Nephron progenitor cell (in vitro differentiated cells): Measurements from ENCODE around the gene RDH16.
"Not testable (repeated sequence)": the region's sequence is repeated elsewhere in the genome, so short reads cannot be mapped to it uniquely, and the experiment has no call there.

Experiments used
- DNase-seq: peaks from one replicate; pipeline ENCODE4 v3.0.0; 2021
- H3K27ac Mint-ChIP-seq: 2 replicates; pipeline ENCODE4 v1.8.0; 2021; ENCODE audit warnings: mild to moderate bottlenecking, moderate library complexity, mixed read lengths
- H3K27me3 Mint-ChIP-seq: 2 replicates; pipeline ENCODE4 v1.8.0; 2021; ENCODE audit warnings: mild to moderate bottlenecking, low read depth, mixed read lengths; ENCODE audit not compliant: poor library complexity
- H3K36me3 Mint-ChIP-seq: 2 replicates; pipeline ENCODE4 v1.8.0; 2021; ENCODE audit warnings: low read depth, mixed read lengths
- H3K4me1 Mint-ChIP-seq: 2 replicates; pipeline ENCODE4 v1.8.0; 2021; ENCODE audit warnings: mixed read lengths
- H3K4me3 Mint-ChIP-seq: 2 replicates; pipeline ENCODE4 v1.8.0; 2021; ENCODE audit warnings: mild to moderate bottlenecking, moderate library complexity, mixed read lengths
- H3K9me3 Mint-ChIP-seq: 2 replicates; pipeline ENCODE4 v1.8.0; 2021; ENCODE audit warnings: mild to moderate bottlenecking, moderate library complexity, mixed read lengths
- TF ChIP-seq, protein P1 (sequence below): fragments of 200-600 bp; sonication (generic); IDR thresholded peaks from 2 replicates; pipeline ENCODE4 v1.5.0; 2021; ENCODE audit warnings: antibody characterized with exemption

The RDH16 gene

GRCh38 chr12:56983386-56983785 is 26.0 kb upstream of the RDH16 start:
- H3K9me3 Mint-ChIP-seq: no peaks in the 10 kb centered on the region
- TF ChIP-seq, protein P1, sequence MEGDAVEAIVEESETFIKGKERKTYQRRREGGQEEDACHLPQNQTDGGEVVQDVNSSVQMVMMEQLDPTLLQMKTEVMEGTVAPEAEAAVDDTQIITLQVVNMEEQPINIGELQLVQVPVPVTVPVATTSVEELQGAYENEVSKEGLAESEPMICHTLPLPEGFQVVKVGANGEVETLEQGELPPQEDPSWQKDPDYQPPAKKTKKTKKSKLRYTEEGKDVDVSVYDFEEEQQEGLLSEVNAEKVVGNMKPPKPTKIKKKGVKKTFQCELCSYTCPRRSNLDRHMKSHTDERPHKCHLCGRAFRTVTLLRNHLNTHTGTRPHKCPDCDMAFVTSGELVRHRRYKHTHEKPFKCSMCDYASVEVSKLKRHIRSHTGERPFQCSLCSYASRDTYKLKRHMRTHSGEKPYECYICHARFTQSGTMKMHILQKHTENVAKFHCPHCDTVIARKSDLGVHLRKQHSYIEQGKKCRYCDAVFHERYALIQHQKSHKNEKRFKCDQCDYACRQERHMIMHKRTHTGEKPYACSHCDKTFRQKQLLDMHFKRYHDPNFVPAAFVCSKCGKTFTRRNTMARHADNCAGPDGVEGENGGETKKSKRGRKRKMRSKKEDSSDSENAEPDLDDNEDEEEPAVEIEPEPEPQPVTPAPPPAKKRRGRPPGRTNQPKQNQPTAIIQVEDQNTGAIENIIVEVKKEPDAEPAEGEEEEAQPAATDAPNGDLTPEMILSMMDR: no peak
- H3K27ac Mint-ChIP-seq: no peak overlapping the region
- no peaks in the 10 kb centered on the region for H3K36me3 Mint-ChIP-seq
- H3K4me3 Mint-ChIP-seq: no peak overlapping the region
- H3K4me1 Mint-ChIP-seq: peaks cover 6% of the 10 kb centered on the region
- peaks cover 11% of the 10 kb centered on the region for H3K27me3 Mint-ChIP-seq
- no peak for DNase-seq

- not testable (repeated sequence) for H3K4me1 Mint-ChIP-seq, H3K9me3 Mint-ChIP-seq, H3K36me3 Mint-ChIP-seq, H3K27ac Mint-ChIP-seq, H3K4me3 Mint-ChIP-seq, DNase-seq
- H3K27me3 Mint-ChIP-seq: peaks cover 11% of the 10 kb centered on the region
Observed at GRCh38 chr12:56982578-56983236, 25.3 kb upstream of the RDH16 start.

DNA sequence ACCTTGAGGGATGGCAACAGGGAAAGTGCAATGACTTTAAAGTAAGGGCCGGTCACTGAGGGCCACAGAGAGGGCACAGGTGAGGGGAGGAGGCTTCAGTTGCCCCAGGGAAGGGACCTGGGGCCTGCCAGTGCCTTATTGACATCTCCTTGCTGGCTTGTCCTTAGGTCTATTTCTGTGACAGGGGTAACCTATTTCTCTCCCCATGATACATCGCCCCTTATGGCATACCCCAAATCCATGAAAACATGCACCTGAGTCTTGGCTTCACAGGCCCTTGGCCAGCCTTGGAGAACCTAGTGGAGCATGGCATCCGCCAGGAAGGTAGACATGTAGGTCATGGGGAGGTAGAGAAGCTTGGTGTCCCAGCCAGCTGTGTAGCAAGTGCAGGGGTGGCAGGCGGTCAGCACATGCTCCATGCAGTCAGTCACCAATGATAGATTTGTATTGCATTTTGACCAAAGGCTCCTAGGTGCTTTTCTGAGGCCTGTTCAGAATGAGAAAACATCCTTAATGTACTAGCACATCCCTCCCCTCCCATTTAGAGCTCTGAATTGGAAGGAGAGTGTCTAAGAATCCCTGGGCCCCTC is 23.6 kb upstream of the RDH16 start:
- H3K27me3 Mint-ChIP-seq: peaks cover 7% of the 10 kb centered on the region
- TF ChIP-seq, protein P1: no peak
- no peak overlapping the region for H3K27ac Mint-ChIP-seq
- no peak for DNase-seq
- H3K4me3 Mint-ChIP-seq: no peak overlapping the region
- H3K36me3 Mint-ChIP-seq: no peaks in the 10 kb centered on the region
- no peaks in the 10 kb centered on the region for H3K4me1 Mint-ChIP-seq
- H3K9me3 Mint-ChIP-seq: no peaks in the 10 kb centered on the region

DNA sequence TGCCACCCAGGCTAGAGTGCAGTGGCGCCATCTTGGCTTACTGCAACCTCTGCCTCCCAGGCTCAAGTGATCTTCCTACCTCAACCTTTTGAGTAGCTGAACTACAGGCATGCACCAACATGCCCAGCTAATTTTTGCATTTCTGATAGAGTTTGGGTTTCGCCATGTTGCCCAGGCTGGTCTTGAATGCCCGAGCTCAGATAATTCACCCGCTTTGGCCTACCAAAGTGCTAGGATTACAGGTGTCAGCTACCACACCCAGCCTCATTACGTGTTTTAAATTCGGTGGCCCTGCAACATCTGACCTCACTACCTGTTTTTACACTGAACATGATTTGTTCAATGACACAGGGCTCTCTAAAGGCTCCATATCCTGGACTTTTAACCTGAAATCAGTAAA is 22.9 kb upstream of the RDH16 start:
- Mint-ChIP-seq H3K36me3 (no peaks in the 10 kb centered on the region), H3K4me1 (no peaks in the 10 kb centered on the region), H3K9me3 (no peaks in the 10 kb centered on the region), H3K27ac (no peak overlapping the region), H3K4me3 (no peak overlapping the region), H3K27me3 (peaks cover 6% of the 10 kb centered on the region)
- DNase-seq: no peak
- TF ChIP-seq, protein P1: no peak

DNA sequence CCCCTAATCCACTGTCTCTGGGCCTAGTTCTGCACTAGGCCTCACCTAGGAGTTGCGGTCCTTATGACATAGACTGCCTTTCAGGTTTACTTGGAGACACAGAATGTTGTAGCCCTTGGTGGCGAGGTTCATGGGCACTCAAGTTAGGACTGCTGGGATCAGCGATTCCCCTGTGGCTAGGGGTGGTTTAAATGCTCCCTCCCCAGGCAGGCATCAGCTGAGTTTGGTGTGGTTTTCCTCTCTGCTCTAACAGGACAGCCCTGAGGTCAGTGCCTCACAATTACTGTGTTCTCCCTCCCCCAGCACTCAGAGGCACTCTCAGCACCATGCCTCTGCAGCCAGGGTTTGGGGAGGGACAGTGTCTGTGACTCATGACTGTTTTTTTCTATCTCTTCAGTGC is 22.2 kb upstream of the RDH16 start:
- no peaks in the 10 kb centered on the region for H3K9me3 Mint-ChIP-seq
- no peak for DNase-seq
- no peak overlapping the region for H3K4me3 Mint-ChIP-seq

GRCh38 chr12:56978397-56979138 is 21.2 kb upstream of the RDH16 start:
- H3K27me3 Mint-ChIP-seq: peaks cover 6% of the 10 kb centered on the region
- peaks cover 1% of the 10 kb centered on the region for H3K9me3 Mint-ChIP-seq
- no peak overlapping the region for H3K27ac Mint-ChIP-seq
- H3K4me3 Mint-ChIP-seq: no peak overlapping the region
- H3K36me3 Mint-ChIP-seq: no peaks in the 10 kb centered on the region
- DNase-seq: no peak
- TF ChIP-seq, protein P1: no peak
- no peaks in the 10 kb centered on the region for H3K4me1 Mint-ChIP-seq

More for the DNA sequence above, 22.2 kb upstream of the RDH16 start:
- Mint-ChIP-seq H3K27ac (no peak overlapping the region), H3K4me1 (no peaks in the 10 kb centered on the region), H3K27me3 (peaks cover 6% of the 10 kb centered on the region), H3K36me3 (no peaks in the 10 kb centered on the region)
- TF ChIP-seq, protein P1: no peak

DNA sequence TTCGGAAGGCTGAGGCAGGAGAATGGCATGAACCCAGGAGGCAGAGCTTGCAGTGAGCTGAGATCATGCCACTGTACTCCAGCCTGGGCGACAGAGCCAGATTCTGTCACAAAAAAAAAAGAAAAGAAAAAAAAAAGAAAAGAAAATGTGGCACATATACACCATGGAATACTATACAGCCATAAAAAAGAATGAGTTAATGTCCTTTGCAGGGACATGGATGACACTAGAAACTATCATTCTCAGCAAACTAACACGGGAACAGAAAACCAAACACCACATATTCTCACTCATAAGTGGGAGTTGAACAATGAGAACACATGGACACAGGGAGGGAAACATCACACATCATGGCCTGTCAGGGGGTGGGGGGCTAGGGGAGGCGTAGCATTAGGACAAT is 20.0 kb upstream of the RDH16 start:
- DNase-seq, H3K4me3 Mint-ChIP-seq, H3K27ac Mint-ChIP-seq, H3K4me1 Mint-ChIP-seq, H3K36me3 Mint-ChIP-seq, H3K27me3 Mint-ChIP-seq: not testable (repeated sequence)
- H3K9me3 Mint-ChIP-seq: peaks cover 11% of the 10 kb centered on the region

DNA sequence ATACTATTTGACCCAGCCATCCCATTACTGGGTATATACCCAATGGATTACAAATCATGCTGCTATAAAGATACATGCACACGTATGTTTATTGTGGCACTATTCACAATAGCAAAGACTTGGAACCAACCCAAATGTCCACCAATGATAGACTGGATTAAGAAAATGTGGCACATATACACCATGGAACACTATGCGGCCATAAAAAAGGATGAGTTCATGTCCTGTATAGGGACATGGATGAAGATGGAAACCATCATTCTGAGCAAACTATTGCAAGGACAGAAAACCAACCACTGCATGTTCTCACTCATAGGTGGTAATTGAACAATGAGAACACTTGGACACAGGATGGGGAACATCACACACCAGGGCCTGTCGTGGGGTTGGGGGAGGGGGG is 16.8 kb upstream of the RDH16 start:
- peaks cover 15% of the 10 kb centered on the region for H3K27me3 Mint-ChIP-seq
- H3K4me1 Mint-ChIP-seq, H3K36me3 Mint-ChIP-seq, DNase-seq, H3K4me3 Mint-ChIP-seq, H3K27ac Mint-ChIP-seq: not testable (repeated sequence)
- H3K9me3 Mint-ChIP-seq: peaks cover 12% of the 10 kb centered on the region

DNA sequence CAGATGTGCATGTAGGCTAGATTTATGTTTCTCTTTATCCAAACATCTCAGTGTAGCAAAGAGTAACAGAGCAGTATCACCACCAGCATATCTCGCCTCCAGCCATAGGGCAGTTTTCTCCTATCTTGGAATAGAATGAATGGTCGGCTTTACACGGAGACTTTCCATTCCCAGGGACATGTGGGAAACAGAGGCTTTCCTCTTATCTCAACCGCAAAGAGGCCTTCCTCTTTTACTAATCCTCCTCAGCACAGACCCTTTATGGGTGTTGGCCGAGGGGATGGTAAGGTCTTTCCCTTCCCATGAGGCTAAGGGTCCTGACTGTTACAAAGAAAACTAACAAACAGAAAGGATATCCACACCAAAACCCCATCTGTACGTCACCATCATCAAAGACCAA is 11.5 kb upstream of the RDH16 start:
- H3K27ac Mint-ChIP-seq, H3K4me1 Mint-ChIP-seq, H3K4me3 Mint-ChIP-seq, DNase-seq, H3K36me3 Mint-ChIP-seq: not testable (repeated sequence)
- peaks cover 22% of the 10 kb centered on the region for H3K27me3 Mint-ChIP-seq
- peaks cover 46% of the 10 kb centered on the region for H3K9me3 Mint-ChIP-seq
